ENCODE results near the gene FATE1.
A peak's percentile ranks its signal among the peaks of the same experiment; 100 is the strongest.

The FATE1 gene

GRCh38 chrX:151715752-151716151, at the start of gene FATE1:
Gene FATE1, plus strand, starts transcription at chrX:151716035. Its CDS starts 85 bp downstream, at chrX:151716120.
- no peak for DNase-seq (ENCODE audit: low read depth)
- TF ChIP-seq POLR2A (IDR thresholded peaks at IDR 0.05; ENCODE audit: extremely low read depth, insufficient read length) (no peak), CTCF (IDR thresholded peaks at IDR 0.05; ENCODE audit: low read depth, low read length) (no peak), MYC (IDR thresholded peaks at IDR 0.05; ENCODE audit: low read depth, low read length) (no peak), MAX (IDR thresholded peaks at IDR 0.05; ENCODE audit: low read depth, low read length) (no peak)
- H3K4me3 ChIP-seq (ENCODE audit: low read depth, low read length) = no peak within 1 kb of the TSS

GRCh38 chrX:151675121-151675746, 40.6 kb upstream of the FATE1 start:
- DNase-seq (ENCODE audit: low read depth) = no peak
- H3K4me3 ChIP-seq (ENCODE audit: low read depth, low read length) = no peak overlapping the region
- TF ChIP-seq CTCF (IDR thresholded peaks at IDR 0.05; ENCODE audit: low read depth, low read length) = no peak
- no peak for TF ChIP-seq MYC (IDR thresholded peaks at IDR 0.05; ENCODE audit: low read depth, low read length)
- TF ChIP-seq POLR2A (IDR thresholded peaks at IDR 0.05; ENCODE audit: extremely low read depth, insufficient read length) = no peak
- no peak for TF ChIP-seq MAX (IDR thresholded peaks at IDR 0.05; ENCODE audit: low read depth, low read length)

- TF ChIP-seq MYC (IDR thresholded peaks at IDR 0.05; ENCODE audit: low read depth, low read length) = no peak
- TF ChIP-seq MAX (IDR thresholded peaks at IDR 0.05; ENCODE audit: low read depth, low read length) = no peak
- TF ChIP-seq CTCF (IDR thresholded peaks at IDR 0.05; ENCODE audit: low read depth, low read length) = no peak
- TF ChIP-seq POLR2A (IDR thresholded peaks at IDR 0.05; ENCODE audit: extremely low read depth, insufficient read length) = no peak
- no peak overlapping the region for H3K4me3 ChIP-seq (ENCODE audit: low read depth, low read length)
- no peak for DNase-seq (ENCODE audit: low read depth)
These were observed 39.6 kb upstream of the FATE1 start for GRCh38 chrX:151676196-151676595.

GRCh38 chrX:151679798-151680402, 35.9 kb upstream of the FATE1 start:
- H3K4me3 ChIP-seq (ENCODE audit: low read depth, low read length) = no peak overlapping the region
- DNase-seq (ENCODE audit: low read depth) = no peak
- no peak for TF ChIP-seq MAX (IDR thresholded peaks at IDR 0.05; ENCODE audit: low read depth, low read length)

GRCh38 chrX:151680805-151681204, 35.0 kb upstream of the FATE1 start:
- no peak overlapping the region for H3K4me3 ChIP-seq (ENCODE audit: low read depth, low read length)
- no peak for TF ChIP-seq POLR2A (IDR thresholded peaks at IDR 0.05; ENCODE audit: extremely low read depth, insufficient read length)
- TF ChIP-seq CTCF (IDR thresholded peaks at IDR 0.05; ENCODE audit: low read depth, low read length) = peak; percentile 56
- peak; percentile 60 for DNase-seq (ENCODE audit: low read depth)

GRCh38 chrX:151687635-151688034, 28.2 kb upstream of the FATE1 start:
- no peak for DNase-seq (ENCODE audit: low read depth)
- TF ChIP-seq MYC (IDR thresholded peaks at IDR 0.05; ENCODE audit: low read depth, low read length) (no peak), CTCF (IDR thresholded peaks at IDR 0.05; ENCODE audit: low read depth, low read length) (no peak), POLR2A (IDR thresholded peaks at IDR 0.05; ENCODE audit: extremely low read depth, insufficient read length) (no peak)
- no peak overlapping the region for H3K4me3 ChIP-seq (ENCODE audit: low read depth, low read length)

All from NB4 (cell line).